NCI-H345 (cell line): Measurements from ENCODE around the gene RBL2.

Experiments
- DNase-seq: peaks from one replicate; lab custom pipeline; 2025; lab: John Stamatoyannopoulos, UW

The RBL2 gene

GRCh38 chr16:53456625-53457024, 22.4 kb downstream of the RBL2 start:
- no peak for DNase-seq

GRCh38 chr16:53457670-53458069, 23.4 kb downstream of the RBL2 start:
- DNase-seq = no peak

- no peak for DNase-seq
Observed at GRCh38 chr16:53458635-53459034, 24.4 kb downstream of the RBL2 start.

GRCh38 chr16:53465606-53466280, 31.5 kb downstream of the RBL2 start:
- no peak for DNase-seq

GRCh38 chr16:53476867-53477266, 42.6 kb downstream of the RBL2 start:
- no peak for DNase-seq

GRCh38 chr16:53478965-53479364, 44.7 kb downstream of the RBL2 start:
- DNase-seq = no peak

GRCh38 chr16:53480394-53480793, 46.1 kb downstream of the RBL2 start:
- no peak for DNase-seq

GRCh38 chr16:53482123-53482522, 47.9 kb downstream of the RBL2 start:
- no peak for DNase-seq

- DNase-seq = no peak
Observed at GRCh38 chr16:53484542-53484941, 50.3 kb downstream of the RBL2 start.

- DNase-seq = no peak
Observed at GRCh38 chr16:53486230-53486629, 52.0 kb downstream of the RBL2 start.

GRCh38 chr16:53489755-53490154, 55.5 kb downstream of the RBL2 start:
- DNase-seq = no peak

GRCh38 chr16:53492503-53492902, 58.2 kb downstream of the RBL2 start:
- DNase-seq = no peak

GRCh38 chr16:53494636-53495035, 60.4 kb downstream of the RBL2 start:
- DNase-seq = no peak

GRCh38 chr16:53495325-53495724, 61.1 kb downstream of the RBL2 start:
- DNase-seq = no peak

- DNase-seq = no peak
Observed at GRCh38 chr16:53498984-53499383, 64.7 kb downstream of the RBL2 start.

GRCh38 chr16:53501216-53501859, 67.1 kb downstream of the RBL2 start:
- DNase-seq = no peak

GRCh38 chr16:53502331-53503269, 68.3 kb downstream of the RBL2 start, which contains the start of gene AKTIP:
Gene AKTIP, minus strand, starts transcription at chr16:53503209. Its CDS starts 2,950 bp downstream, at chr16:53500259.
- peak; percentile 64 for DNase-seq

GRCh38 chr16:53503270-53503923, 69.1 kb downstream of the RBL2 start:
- peak; percentile 99 for DNase-seq

GRCh38 chr16:53503991-53504663, 69.9 kb downstream of the RBL2 start:
- peak; percentile 37 for DNase-seq

- DNase-seq = no peak
Observed at GRCh38 chr16:53504665-53505064, 70.4 kb downstream of the RBL2 start.

- no peak for DNase-seq
Observed at GRCh38 chr16:53506254-53506653, 72.0 kb downstream of the RBL2 start.
